HepG2 (cell line): Measurements from ENCODE around the gene CCDC148. TPM values are rescaled to one million over a fixed set of nuclear protein-coding genes. Genes with fewer than 3 reads are reported as not detected.
A peak's percentile ranks its signal among the peaks of the same experiment; 100 is the strongest.

ENCODE experiments used
- BRCA1 ChIP-seq: sonication (generic); formaldehyde crosslinking; IDR thresholded peaks from 2 replicates; pipeline ENCODE4 v1.4.0; 2020; ENCODE audit warnings: missing genetic modification reagents
- CENPX ChIP-seq: sonication (generic); formaldehyde crosslinking; IDR thresholded peaks from 2 replicates; pipeline ENCODE4 v1.9.0; 2021; ENCODE audit warnings: mild to moderate bottlenecking, missing genetic modification reagents, moderate library complexity
- HINFP ChIP-seq: sonication (generic); formaldehyde crosslinking; IDR thresholded peaks from 2 replicates; pipeline ENCODE4 v1.4.0; 2020; ENCODE audit warnings: low read depth, mild to moderate bottlenecking, missing genetic modification reagents
- HNF1A ChIP-seq, 2 experiments: sonication (generic) in 1 of 2; formaldehyde crosslinking in 1 of 2; IDR thresholded peaks; 2 replicates each; pipeline versions ENCODE4 v1.4.0 to v1.6.1; 2016 to 2020; ENCODE audit warnings: borderline replicate concordance in 1 of 2, low read depth in 1 of 2, mild to moderate bottlenecking in 1 of 2, missing genetic modification reagents in 1 of 2
- RARG ChIP-seq: sonication (generic); formaldehyde crosslinking; IDR thresholded peaks from 2 replicates; pipeline ENCODE4 v1.4.0; 2020; ENCODE audit warnings: low read depth, mild to moderate bottlenecking, missing genetic modification reagents
- SMAD1 ChIP-seq: sonication (generic); formaldehyde crosslinking; IDR thresholded peaks from 2 replicates; pipeline ENCODE4 v1.4.0; 2020; ENCODE audit warnings: missing genetic modification reagents, low read depth, mild to moderate bottlenecking, borderline replicate concordance
- SP4 ChIP-seq: sonication (generic); formaldehyde crosslinking; IDR thresholded peaks from 2 replicates; pipeline ENCODE4 v1.8.1; 2023; ENCODE audit warnings: mild to moderate bottlenecking, missing genetic modification reagents
- TGIF2 ChIP-seq: IDR thresholded peaks from 2 replicates; pipeline ENCODE4 v1.6.1; 2016; ENCODE audit warnings: control low read depth, missing compliant biosample characterization
- THRA ChIP-seq: sonication (generic); formaldehyde crosslinking; IDR thresholded peaks from 2 replicates; pipeline ENCODE4 v1.4.0; 2020; ENCODE audit warnings: missing genetic modification reagents, borderline replicate concordance
- ZFP36 ChIP-seq: fragments of 150-350 bp; IDR thresholded peaks from 2 replicates; pipeline ENCODE4 v1.6.1; 2018; ENCODE audit warnings: borderline replicate concordance, low read length, low read depth; ENCODE audit not compliant: partially characterized antibody
- ZNF292 ChIP-seq: sonication (generic); formaldehyde crosslinking; IDR thresholded peaks from 2 replicates; pipeline ENCODE4 v1.8.1; 2022; ENCODE audit warnings: mild to moderate bottlenecking, low read depth, missing genetic modification reagents, borderline replicate concordance
- ZNF703 ChIP-seq: sonication (generic); formaldehyde crosslinking; IDR thresholded peaks from 2 replicates; pipeline ENCODE4 v1.5.1; 2020; ENCODE audit warnings: missing genetic modification reagents, mild to moderate bottlenecking, moderate library complexity, borderline replicate concordance
- ZNF749 ChIP-seq: sonication (generic); formaldehyde crosslinking; IDR thresholded peaks from 2 replicates; pipeline ENCODE4 v1.8.0; 2022; ENCODE audit warnings: mild to moderate bottlenecking, missing genetic modification reagents, moderate library complexity, borderline replicate concordance
- polyA plus RNA-seq, 8 experiments: library from polyadenylated mRNA; depleted of rRNA in 3 of 8; stranded (reverse) in 7 of 8; unstranded in 1 of 8; fragments of >200 nt; fragmentation: Illumina TruSeq in 4 of 8; extraction: Trizol in 4 of 8; gene quantifications; 2 replicates each; pipeline versions ENCODE4 v1.2.1 to v1.2.3, GENCODE V29; 2011 to 2016; ENCODE audit warnings: low read depth in 4 of 8, missing spikeins in 1 of 8, mixed read lengths in 1 of 8; ENCODE audit not compliant: insufficient read depth in 1 of 8
- total RNA-seq, 5 experiments: library from RNA; depleted of rRNA; stranded (reverse); fragments of >200 nt; fragmentation: Illumina TruSeq; extraction: Trizol; gene quantifications; 2 replicates each; pipeline ENCODE4 v1.2.3, GENCODE V29; 2016; ENCODE audit warnings: low read depth in 1 of 5
- TF ChIP-seq, protein P1 (sequence below): IDR thresholded peaks from 2 replicates; pipeline ENCODE4 v1.6.1; 2018; ENCODE audit warnings: missing genetic modification reagents, mild to moderate bottlenecking, missing compliant biosample characterization
- TF ChIP-seq, protein P2 (sequence below): sonication (generic); formaldehyde crosslinking; IDR thresholded peaks from 2 replicates; pipeline ENCODE4 v1.4.0; 2020; ENCODE audit warnings: mild to moderate bottlenecking, missing genetic modification reagents

The CCDC148 gene
- total and polyA plus RNA-seq, 2 of the 13 experiments (the other 11 are each of a cell fraction or from before 2014, with no cell fraction given): 0.30 to 0.49 TPM

DNA sequence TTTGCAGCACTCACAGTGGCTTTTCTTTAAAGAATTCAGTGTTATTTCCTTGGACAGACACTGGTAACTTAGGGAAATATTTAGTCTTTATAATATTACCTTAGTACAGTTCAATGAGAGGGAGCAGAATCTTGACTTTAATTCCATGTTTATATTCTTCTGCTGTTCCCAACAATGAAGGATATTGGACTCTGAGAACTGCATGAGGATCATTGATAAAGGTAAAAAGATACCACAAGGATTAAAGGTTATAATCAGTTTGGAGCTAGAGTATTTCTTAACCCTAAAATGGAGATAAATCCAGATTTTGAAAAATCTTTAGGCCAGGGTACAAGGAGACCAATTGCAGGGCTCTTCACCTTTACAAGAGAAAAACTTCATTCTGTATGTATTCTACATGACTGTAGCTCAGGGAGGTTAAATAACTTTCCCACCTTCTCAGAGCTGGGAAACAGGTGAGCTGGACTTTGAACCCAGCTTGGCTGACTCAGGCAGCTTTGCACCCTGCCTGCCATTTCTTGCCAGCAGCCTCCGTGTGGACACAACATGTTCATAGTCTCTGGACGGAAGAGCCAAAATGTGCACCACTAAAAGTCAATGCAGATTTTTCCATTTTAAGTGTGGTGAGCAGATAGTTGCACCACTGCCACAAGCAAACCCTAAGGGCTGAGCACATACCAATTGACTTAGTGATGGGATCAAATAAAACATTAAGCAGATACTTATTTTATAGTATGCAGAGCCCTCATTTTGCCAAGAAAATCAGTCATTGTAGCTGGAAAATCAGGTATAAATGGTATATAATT is 328.2 kb downstream of the CCDC148 start (continued):
- TF ChIP-seq BRCA1 (CRISPR knock-in tag) (peak; percentile 76; the same call in 1 of the 2 replicates), HNF1A (IDR thresholded peaks at IDR 0.05; ENCODE audit: low read depth) (no peak), HNF1A (CRISPR knock-in tag; IDR thresholded peaks at IDR 0.05; ENCODE audit: borderline replicate concordance) (no peak), CENPX (CRISPR knock-in tag) (no peak), TGIF2 (CRISPR knock-in tag) (peak; percentile 33; the same call in 1 of the 2 replicates), HINFP (CRISPR knock-in tag) (peak; percentile 25; the same call in 1 of the 2 replicates), ZNF749 (CRISPR knock-in tag) (no peak), ZNF703 (CRISPR knock-in tag) (no peak), SP4 (CRISPR knock-in tag) (no peak), THRA (CRISPR knock-in tag) (peak; percentile 74; the same call in 1 of the 2 replicates), ZFP36 (peak; percentile 54), SMAD1 (no peak), RARG (no peak; the same call in 1 of the 2 replicates), ZNF292 (CRISPR knock-in tag) (peak; percentile 97)
- TF ChIP-seq, protein P1, sequence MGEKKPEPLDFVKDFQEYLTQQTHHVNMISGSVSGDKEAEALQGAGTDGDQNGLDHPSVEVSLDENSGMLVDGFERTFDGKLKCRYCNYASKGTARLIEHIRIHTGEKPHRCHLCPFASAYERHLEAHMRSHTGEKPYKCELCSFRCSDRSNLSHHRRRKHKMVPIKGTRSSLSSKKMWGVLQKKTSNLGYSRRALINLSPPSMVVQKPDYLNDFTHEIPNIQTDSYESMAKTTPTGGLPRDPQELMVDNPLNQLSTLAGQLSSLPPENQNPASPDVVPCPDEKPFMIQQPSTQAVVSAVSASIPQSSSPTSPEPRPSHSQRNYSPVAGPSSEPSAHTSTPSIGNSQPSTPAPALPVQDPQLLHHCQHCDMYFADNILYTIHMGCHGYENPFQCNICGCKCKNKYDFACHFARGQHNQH (CRISPR knock-in tag): peak; percentile 87
- TF ChIP-seq, protein P2, sequence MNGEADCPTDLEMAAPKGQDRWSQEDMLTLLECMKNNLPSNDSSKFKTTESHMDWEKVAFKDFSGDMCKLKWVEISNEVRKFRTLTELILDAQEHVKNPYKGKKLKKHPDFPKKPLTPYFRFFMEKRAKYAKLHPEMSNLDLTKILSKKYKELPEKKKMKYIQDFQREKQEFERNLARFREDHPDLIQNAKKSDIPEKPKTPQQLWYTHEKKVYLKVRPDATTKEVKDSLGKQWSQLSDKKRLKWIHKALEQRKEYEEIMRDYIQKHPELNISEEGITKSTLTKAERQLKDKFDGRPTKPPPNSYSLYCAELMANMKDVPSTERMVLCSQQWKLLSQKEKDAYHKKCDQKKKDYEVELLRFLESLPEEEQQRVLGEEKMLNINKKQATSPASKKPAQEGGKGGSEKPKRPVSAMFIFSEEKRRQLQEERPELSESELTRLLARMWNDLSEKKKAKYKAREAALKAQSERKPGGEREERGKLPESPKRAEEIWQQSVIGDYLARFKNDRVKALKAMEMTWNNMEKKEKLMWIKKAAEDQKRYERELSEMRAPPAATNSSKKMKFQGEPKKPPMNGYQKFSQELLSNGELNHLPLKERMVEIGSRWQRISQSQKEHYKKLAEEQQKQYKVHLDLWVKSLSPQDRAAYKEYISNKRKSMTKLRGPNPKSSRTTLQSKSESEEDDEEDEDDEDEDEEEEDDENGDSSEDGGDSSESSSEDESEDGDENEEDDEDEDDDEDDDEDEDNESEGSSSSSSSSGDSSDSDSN (CRISPR knock-in tag): no peak
